Measurements from ENCODE around the gene NKD1.
A peak's percentile ranks its signal among the peaks of the same experiment; 100 is the strongest.

GRCh38 chr16:50547340-50548124, 664 bp upstream of the NKD1 start:
- TF ChIP-seq CTCF (IDR thresholded peaks at IDR 0.05) (no peak), POLR2AphosphoS5 (IDR thresholded peaks at IDR 0.05; ENCODE audit: insufficient read depth in 1 of 2, low read depth in 1 of 2) (peak in 1 of 2 donors; percentile 27)

Measured in vagina (tissue), 2 donors.